WERI-Rb-1 (cell line): ENCODE measurements around the gene PSEN1.

Experiments used
- DNase-seq: peaks from one replicate; pipeline ENCODE4 v3.0.0-alpha.2; 2020
- H3K27ac ChIP-seq: fragments of 250-450 bp; sonication (Bioruptor Pico); 2 replicates; pipeline ENCODE4 v1.5.1; 2020; ENCODE audit warnings: mild to moderate bottlenecking, moderate library complexity
- H3K27me3 ChIP-seq: fragments of 250-450 bp; sonication (Bioruptor Pico); 2 replicates; pipeline ENCODE4 v1.5.1; 2021; ENCODE audit warnings: mild to moderate bottlenecking, low read depth, moderate library complexity; ENCODE audit not compliant: insufficient read depth, severe bottlenecking
- H3K36me3 ChIP-seq: fragments of 250-450 bp; sonication (Bioruptor Pico); 2 replicates; pipeline ENCODE4 v1.5.1; 2020; ENCODE audit warnings: mild to moderate bottlenecking, moderate library complexity
- H3K4me3 ChIP-seq: 2 replicates; pipeline ENCODE4 v1.5.1; 2011; ENCODE audit warnings: low read depth, mild to moderate bottlenecking, control low read depth, low read length
- H3K9me3 ChIP-seq: fragments of 250-450 bp; sonication (Bioruptor Pico); 2 replicates; pipeline ENCODE4 v1.5.1; 2021; ENCODE audit warnings: mild to moderate bottlenecking, moderate library complexity; ENCODE audit not compliant: severe bottlenecking
- TF ChIP-seq, protein P1 (sequence below): IDR thresholded peaks from 2 replicates; pipeline ENCODE4 v1.5.1; 2011; ENCODE audit warnings: low read depth, mild to moderate bottlenecking, control low read depth, inconsistent platforms, low read length

The PSEN1 gene

DNA sequence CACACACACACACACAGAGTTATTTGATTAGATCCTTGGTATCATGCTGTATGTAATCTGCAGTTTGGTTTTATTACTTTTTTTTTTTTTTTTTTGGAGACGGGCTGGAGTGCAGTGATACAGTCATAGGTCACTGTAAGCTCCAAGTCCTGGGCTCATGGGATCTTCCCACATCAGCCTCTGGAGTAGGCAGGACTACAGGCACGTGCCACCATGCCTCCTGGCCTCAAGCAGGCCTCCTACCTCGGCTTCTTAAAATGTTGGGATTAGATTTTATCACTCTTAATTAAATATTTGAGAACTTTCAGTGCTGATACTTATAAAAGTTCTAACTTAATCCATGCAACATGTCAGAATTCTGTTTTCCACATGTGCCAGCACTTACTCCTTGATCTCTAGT lies 31.3 kb upstream of the PSEN1 start:
- TF ChIP-seq, protein P1, sequence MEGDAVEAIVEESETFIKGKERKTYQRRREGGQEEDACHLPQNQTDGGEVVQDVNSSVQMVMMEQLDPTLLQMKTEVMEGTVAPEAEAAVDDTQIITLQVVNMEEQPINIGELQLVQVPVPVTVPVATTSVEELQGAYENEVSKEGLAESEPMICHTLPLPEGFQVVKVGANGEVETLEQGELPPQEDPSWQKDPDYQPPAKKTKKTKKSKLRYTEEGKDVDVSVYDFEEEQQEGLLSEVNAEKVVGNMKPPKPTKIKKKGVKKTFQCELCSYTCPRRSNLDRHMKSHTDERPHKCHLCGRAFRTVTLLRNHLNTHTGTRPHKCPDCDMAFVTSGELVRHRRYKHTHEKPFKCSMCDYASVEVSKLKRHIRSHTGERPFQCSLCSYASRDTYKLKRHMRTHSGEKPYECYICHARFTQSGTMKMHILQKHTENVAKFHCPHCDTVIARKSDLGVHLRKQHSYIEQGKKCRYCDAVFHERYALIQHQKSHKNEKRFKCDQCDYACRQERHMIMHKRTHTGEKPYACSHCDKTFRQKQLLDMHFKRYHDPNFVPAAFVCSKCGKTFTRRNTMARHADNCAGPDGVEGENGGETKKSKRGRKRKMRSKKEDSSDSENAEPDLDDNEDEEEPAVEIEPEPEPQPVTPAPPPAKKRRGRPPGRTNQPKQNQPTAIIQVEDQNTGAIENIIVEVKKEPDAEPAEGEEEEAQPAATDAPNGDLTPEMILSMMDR: no peak
- no peak for DNase-seq
- H3K36me3 ChIP-seq: peaks cover 87% of the 10 kb centered on the region
- no peaks in the 10 kb centered on the region for H3K9me3 ChIP-seq
- H3K27me3 ChIP-seq: no peaks in the 10 kb centered on the region
- no peak overlapping the region for H3K4me3 ChIP-seq
- H3K27ac ChIP-seq: no peak overlapping the region

DNA sequence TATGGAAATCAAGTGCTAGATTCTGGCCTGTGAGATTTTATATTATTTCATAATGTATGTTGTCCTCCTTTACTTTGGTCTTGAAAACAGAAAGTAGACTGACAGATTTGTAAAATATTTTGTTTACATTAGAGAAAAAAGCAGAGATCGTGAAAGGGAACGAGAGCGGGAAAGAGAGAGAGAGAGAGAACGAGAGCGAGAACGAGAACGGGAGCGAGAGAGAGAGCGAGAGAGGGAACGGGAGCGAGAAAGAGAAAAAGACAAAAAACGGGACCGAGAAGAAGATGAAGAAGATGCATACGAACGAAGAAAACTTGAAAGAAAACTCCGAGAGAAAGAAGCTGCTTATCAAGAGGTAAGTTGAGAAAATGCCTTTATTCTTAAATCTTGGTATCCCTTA lies 30.6 kb upstream of the PSEN1 start:
- Histone ChIP-seq H3K27ac (no peak overlapping the region), H3K36me3 (peaks cover 87% of the 10 kb centered on the region), H3K9me3 (no peaks in the 10 kb centered on the region), H3K27me3 (no peaks in the 10 kb centered on the region), H3K4me3 (no peak overlapping the region)
- DNase-seq: no peak
- TF ChIP-seq, protein P1: no peak

DNA sequence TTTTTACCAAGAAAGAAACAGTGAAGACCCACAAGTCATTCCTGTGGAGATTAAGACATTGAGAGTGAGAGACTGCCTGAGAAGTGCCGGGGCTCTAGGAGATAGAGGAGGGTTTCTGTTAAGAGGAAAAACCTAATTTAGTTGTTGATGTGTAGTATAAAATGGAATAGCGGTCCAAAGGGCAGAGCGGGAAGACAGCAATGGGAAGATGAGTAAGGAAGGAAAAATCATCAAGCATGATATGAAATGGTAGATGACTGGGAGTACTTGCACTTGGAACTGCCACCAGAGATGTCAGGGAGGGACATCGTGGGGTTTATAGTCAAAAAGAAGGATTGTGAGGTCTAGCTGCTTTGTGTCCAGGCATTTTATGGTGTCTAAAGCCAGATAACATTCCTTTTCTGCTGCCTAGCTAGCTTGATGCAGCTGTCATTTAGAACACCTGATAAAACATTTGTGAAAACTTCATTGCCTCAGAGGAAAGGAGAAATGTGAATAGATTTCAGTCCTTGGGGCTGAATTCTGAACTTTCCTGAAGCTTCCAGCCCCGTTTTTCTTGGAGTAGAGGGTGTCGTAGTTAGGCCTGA lies 20.1 kb upstream of the PSEN1 start:
- H3K36me3 ChIP-seq: peaks cover 95% of the 10 kb centered on the region
- H3K27ac ChIP-seq: no peak overlapping the region
- no peaks in the 10 kb centered on the region for H3K27me3 ChIP-seq
- no peak for DNase-seq
- H3K4me3 ChIP-seq: no peak overlapping the region
- TF ChIP-seq, protein P1: no peak
- no peaks in the 10 kb centered on the region for H3K9me3 ChIP-seq

DNA sequence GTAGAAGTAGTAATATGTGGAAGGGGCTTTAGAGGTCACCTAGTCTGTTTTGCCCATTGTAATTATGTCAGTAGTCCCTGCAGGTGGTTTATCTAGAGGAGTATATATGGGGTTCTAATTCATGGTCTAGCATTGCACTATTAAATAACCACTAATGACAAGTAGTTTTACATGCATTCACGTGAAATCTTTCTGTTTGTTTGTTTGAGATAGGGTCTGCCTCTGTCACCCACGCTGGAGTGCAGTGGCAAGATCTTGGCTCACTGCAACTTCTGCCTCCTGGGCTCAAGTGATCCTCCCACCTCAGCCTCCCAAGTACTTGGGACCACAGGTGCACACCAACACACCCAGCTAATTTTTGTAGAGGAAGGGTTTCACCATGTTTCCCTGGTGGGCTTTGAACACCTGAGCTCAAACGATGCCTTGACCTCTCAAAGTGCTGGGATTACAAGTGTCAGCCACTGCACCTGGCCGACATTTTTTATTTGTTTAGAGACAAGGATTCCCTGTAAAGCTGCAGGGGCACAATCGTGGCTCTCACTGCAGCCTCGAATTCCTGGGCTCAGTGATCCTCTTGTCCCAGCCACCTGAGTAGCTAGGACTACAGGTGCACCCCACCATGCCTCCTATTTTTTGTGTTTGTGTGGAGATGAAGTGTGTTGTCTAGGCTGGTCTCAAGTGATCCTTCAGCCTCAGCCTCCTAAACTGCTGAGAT lies 12.0 kb upstream of the PSEN1 start:
- Histone ChIP-seq H3K27me3 (no peaks in the 10 kb centered on the region), H3K4me3 (no peak overlapping the region), H3K36me3 (peaks cover 40% of the 10 kb centered on the region), H3K27ac (no peak overlapping the region), H3K9me3 (no peaks in the 10 kb centered on the region)
- no peak for DNase-seq
- TF ChIP-seq, protein P1: no peak

DNA sequence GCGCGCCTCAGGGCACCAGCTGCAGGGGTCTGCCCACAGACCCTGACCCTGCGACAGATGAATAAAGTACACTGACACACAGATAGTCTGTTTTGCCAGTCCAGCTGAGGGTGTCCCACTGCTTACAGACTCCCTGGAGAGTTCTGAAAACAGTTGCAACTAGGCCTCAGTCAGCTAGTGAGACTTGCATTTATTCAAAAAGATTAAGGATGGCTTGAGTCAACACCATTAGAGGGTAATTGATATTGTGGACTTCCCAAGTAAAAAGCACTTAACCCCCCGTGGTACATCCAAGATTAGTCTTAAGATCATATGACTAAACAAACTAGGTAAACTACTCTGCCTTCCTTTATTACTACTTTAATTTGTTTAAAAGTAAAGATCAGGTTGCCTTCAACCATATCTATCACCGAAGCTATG lies 11.1 kb upstream of the PSEN1 start:
- no peak overlapping the region for H3K4me3 ChIP-seq
- no peak for DNase-seq
- no peak overlapping the region for H3K27ac ChIP-seq
- TF ChIP-seq, protein P1: no peak
- H3K36me3 ChIP-seq: peaks cover 32% of the 10 kb centered on the region
- no peaks in the 10 kb centered on the region for H3K27me3 ChIP-seq
- H3K9me3 ChIP-seq: no peaks in the 10 kb centered on the region
